HG03521 (cell line): Measurements from ENCODE around the gene TRMT2B.
"Not testable (repeated sequence)": the region's sequence is repeated elsewhere in the genome, so short reads cannot be mapped to it uniquely, and the experiment has no call there.

Source experiments
- ATAC-seq: cut with Tn5 transposase; IDR thresholded peaks from one replicate; pipeline ENCODE4 v1.9.1; 2021; ENCODE audit warnings: mild to moderate bottlenecking, moderate library complexity; ENCODE audit not compliant: unreplicated experiment

The TRMT2B gene

GRCh38 chrX:101009090-101009489, 42.8 kb downstream of the TRMT2B start:
- no peak for ATAC-seq

- no peak for ATAC-seq
Measured at GRCh38 chrX:100999451-100999850, 52.5 kb downstream of the TRMT2B start.

- ATAC-seq, result no peak
Measured at GRCh38 chrX:100995469-100995868, 56.4 kb downstream of the TRMT2B start.

GRCh38 chrX:100994352-100995281, 57.3 kb downstream of the TRMT2B start:
- ATAC-seq, result peak; percentile 80

- ATAC-seq, result no peak
Measured at GRCh38 chrX:100990139-100990538, 61.8 kb downstream of the TRMT2B start.

- no peak for ATAC-seq
Measured at GRCh38 chrX:100984818-100985217, 67.1 kb downstream of the TRMT2B start.

- not testable (repeated sequence) for ATAC-seq
Measured at GRCh38 chrX:100981498-100981845, 70.4 kb downstream of the TRMT2B start.

- no peak for ATAC-seq
Measured at GRCh38 chrX:100980608-100981497, 71.1 kb downstream of the TRMT2B start.

GRCh38 chrX:100979881-100980607, 71.9 kb downstream of the TRMT2B start:
- no peak for ATAC-seq

GRCh38 chrX:100976211-100976610, 75.7 kb downstream of the TRMT2B start:
- ATAC-seq, result no peak

GRCh38 chrX:100975212-100975611, 76.7 kb downstream of the TRMT2B start:
- no peak for ATAC-seq

GRCh38 chrX:100973411-100973810, 78.5 kb downstream of the TRMT2B start:
- no peak for ATAC-seq

GRCh38 chrX:100969936-100970335, 82.0 kb downstream of the TRMT2B start:
- ATAC-seq, result no peak

- ATAC-seq, result no peak
Measured at GRCh38 chrX:100969408-100969807, 82.5 kb downstream of the TRMT2B start, which contains the start of gene ARL13A. ARL13A (plus strand) TSS chrX:100969708; CDS start chrX:100973690, 3,982 bp downstream.

- no peak for ATAC-seq
Measured at GRCh38 chrX:100964362-100964761, 87.5 kb downstream of the TRMT2B start.

- no peak for ATAC-seq
Measured at GRCh38 chrX:100962811-100963210, 89.1 kb downstream of the TRMT2B start.
